LHCN-M2 (cell line): ENCODE data around the gene POPDC3. TPM values are rescaled to one million over a fixed set of nuclear protein-coding genes. Genes with fewer than 3 reads are reported as not detected.

Experiments
- total RNA-seq: library from RNA; depleted of rRNA; stranded (reverse); fragments of >200 nt; gene quantifications from 2 replicates; pipeline ENCODE4 v1.2.3, GENCODE V29; 2014; rRNA removed

The POPDC3 gene
- total RNA-seq, 1 experiment from 2014 or later: 77.9 TPM

Other genes starting within 250 kb of the POPDC3 start
- not detected in 2 replicates for gene LIN28B, start 222.9 kb downstream of the POPDC3 start, total RNA-seq
- gene PREP, start 223.1 kb upstream of the POPDC3 start, total RNA-seq: 22.6 and 32.7 TPM in 2 replicates